Mucosa of descending colon (tissue), 3 donors: ENCODE data around the gene MND1. TPM values are rescaled to one million over a fixed set of nuclear protein-coding genes. Genes with fewer than 3 reads are reported as not detected.

Experiments used
- ATAC-seq: fragments of 200-7000 bp; cut with Tn5 transposase; one replicate; pipeline ENCODE4 v1.9.1; 2020; ENCODE audit warnings: mild to moderate bottlenecking, moderate library complexity
- DNase-seq, 3 donors: peaks; one replicate each; pipeline ENCODE4 v3.0.0-alpha.2; 2020
- H3K36me3 ChIP-seq: fragments of 200-600 bp; one replicate; pipeline ENCODE4 v1.8.0; 2021; ENCODE audit warnings: low read depth, mild to moderate bottlenecking
- H3K4me1 ChIP-seq: fragments of 200-600 bp; one replicate; pipeline ENCODE4 v1.8.0; 2021; ENCODE audit warnings: low read depth, mild to moderate bottlenecking
- H3K4me3 ChIP-seq: fragments of 200-600 bp; one replicate; pipeline ENCODE4 v1.8.0; 2021; ENCODE audit warnings: mild to moderate bottlenecking
- H3K9me3 ChIP-seq: fragments of 200-600 bp; one replicate; pipeline ENCODE4 v1.8.0; 2021; ENCODE audit warnings: mild to moderate bottlenecking
- intact Hi-C, 2 donors: fragments of 100-400 bp; cut with DNase I in 1 of 2; cut with micrococcal nuclease in 1 of 2; formaldehyde crosslinking; loops; one replicate each; pipeline versions ENCODE4 v1.11.0 to v1.11.1; 2022; cut with DNase I, micrococcal nuclease
- total RNA-seq, 3 donors: library from RNA; stranded (reverse); fragmentation: NEBNext Ultra II Directional in 2 of 3; extraction: Animal tissue kit (Norgen Biotek cat#: 25700) in 2 of 3; gene quantifications; one replicate each; pipeline versions ENCODE4 v1.2.1 to v1.2.4, GENCODE V29; 2021 to 2023
- TF ChIP-seq, protein P1 (sequence below): fragments of 200-600 bp; IDR thresholded peaks from one replicate; pipeline ENCODE4 v1.8.0; 2022; ENCODE audit warnings: antibody characterized with exemption, mild to moderate bottlenecking
- donor health status: DM: no; HTN: no; CAD: no; lungs with moderate emphysema.
- donor health status: DM: no; HTN: no; CAD: no.
- donor health status: DM: no; HTN: yes; CAD: no.

Gene MND1
- total RNA-seq, 3 donors from 2014 or later: 1.4 to 5.3 (median 1.6) TPM

DNA sequence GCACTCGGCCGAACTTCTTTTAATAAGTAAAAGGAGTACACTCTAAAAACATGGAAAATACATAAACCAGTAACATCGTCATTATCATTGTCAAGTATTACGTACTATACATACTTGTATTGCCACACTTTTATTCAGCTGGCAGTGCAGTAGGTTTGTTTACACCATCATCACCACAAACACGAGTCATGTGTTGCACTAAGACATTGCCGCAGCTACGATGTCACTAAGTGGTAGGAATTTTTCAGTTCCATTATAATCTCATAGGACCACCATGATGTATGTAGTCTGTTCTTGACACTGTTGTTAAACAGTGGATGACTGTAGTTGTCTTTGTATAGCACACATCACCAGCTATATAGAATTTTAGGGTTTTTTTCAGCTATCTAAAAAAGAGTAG, 73.6 kb downstream of the MND1 start:
- TF ChIP-seq, protein P1, sequence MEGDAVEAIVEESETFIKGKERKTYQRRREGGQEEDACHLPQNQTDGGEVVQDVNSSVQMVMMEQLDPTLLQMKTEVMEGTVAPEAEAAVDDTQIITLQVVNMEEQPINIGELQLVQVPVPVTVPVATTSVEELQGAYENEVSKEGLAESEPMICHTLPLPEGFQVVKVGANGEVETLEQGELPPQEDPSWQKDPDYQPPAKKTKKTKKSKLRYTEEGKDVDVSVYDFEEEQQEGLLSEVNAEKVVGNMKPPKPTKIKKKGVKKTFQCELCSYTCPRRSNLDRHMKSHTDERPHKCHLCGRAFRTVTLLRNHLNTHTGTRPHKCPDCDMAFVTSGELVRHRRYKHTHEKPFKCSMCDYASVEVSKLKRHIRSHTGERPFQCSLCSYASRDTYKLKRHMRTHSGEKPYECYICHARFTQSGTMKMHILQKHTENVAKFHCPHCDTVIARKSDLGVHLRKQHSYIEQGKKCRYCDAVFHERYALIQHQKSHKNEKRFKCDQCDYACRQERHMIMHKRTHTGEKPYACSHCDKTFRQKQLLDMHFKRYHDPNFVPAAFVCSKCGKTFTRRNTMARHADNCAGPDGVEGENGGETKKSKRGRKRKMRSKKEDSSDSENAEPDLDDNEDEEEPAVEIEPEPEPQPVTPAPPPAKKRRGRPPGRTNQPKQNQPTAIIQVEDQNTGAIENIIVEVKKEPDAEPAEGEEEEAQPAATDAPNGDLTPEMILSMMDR: no peak
- intact Hi-C loops: no loop called here
- ATAC-seq (no peak), DNase-seq (no peak)
- Histone ChIP-seq H3K4me3 (no peak overlapping the region), H3K4me1 (no peaks in the 10 kb centered on the region), H3K9me3 (no peaks in the 10 kb centered on the region), H3K36me3 (no peaks in the 10 kb centered on the region)

DNA sequence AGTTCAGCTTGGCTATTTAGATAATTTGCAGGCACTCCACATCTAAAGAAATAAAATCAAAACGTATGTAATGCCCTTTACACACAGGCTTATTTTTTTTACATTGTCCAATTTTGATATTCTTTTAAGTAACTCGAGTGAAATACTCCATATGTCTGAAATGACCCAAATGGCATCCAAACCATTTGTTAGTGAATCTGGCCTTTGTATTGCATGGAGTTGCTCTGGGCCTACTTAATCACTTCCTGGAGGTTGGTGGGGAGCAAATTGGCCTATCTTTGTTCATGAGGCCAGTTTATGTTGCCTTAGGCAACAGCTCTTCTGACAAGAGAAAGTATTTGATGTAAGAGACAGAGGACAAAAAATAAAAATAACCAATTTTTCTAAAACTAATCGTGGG, 74.1 kb downstream of the MND1 start:
- intact Hi-C loops: no loop called here
- no peak for ATAC-seq
- DNase-seq: no peak

DNA sequence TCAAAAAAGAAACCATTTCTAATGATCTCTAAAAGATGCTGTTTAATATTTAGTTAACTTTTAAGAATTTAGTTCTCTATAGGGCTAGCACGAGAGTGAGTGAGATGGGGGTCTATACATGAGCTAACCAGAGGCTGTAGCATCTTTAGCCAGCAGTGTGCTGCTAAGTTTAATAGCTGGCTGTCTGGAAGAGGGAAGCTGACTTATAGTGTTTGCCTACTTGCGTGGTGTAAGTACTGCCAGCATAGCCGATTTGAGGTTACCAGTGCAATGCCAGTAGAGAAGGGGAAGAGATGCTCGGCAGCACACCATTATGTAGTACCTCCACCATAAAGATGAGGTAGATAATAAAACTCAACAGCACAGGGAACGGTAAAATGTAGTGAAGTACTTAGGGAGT, 74.5 kb downstream of the MND1 start:
- ATAC-seq (no peak), DNase-seq (no peak)
- Histone ChIP-seq H3K4me3 (no peak overlapping the region), H3K36me3 (no peaks in the 10 kb centered on the region), H3K4me1 (no peaks in the 10 kb centered on the region), H3K9me3 (no peaks in the 10 kb centered on the region)
- TF ChIP-seq, protein P1: no peak
- intact Hi-C loops: no loop called here

More for the DNA sequence above, 74.1 kb downstream of the MND1 start:
- no peak overlapping the region for H3K4me3 ChIP-seq
- H3K36me3 ChIP-seq: no peaks in the 10 kb centered on the region
- TF ChIP-seq, protein P1: no peak
- no peaks in the 10 kb centered on the region for H3K4me1 ChIP-seq
- H3K9me3 ChIP-seq: no peaks in the 10 kb centered on the region

DNA sequence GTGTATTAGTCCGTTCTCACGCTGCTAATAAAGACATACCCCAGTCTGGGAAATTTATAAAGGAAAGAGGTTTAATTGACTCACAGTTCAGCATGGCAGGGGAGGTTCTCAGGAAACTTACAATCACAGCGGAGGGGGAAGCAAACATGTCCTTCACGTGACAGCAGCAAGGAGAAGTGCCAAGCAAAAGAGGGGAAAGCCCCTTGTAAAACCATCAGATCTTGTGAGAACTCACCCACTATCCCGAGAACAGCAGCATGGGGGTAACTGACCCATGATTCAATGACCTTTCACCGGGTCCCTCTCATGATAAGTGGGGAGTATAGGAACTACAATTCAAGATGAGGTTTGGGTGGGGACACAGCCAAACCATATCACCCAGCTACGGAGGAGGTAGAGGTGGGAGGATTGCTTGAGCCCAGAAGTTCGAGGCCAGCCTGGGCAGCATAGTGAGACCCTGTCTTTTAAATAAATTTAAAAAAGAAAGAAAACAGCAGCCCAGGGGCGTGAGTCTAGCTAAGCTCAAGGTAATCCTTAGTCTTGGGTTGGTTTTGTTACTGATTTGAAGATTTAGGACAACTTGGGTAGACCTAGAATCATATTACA, 75.3 kb downstream of the MND1 start:
- intact Hi-C loops: no loop called here
- ATAC-seq (no peak), DNase-seq (no peak)
- Histone ChIP-seq H3K9me3 (no peaks in the 10 kb centered on the region), H3K4me1 (no peaks in the 10 kb centered on the region), H3K4me3 (no peak overlapping the region), H3K36me3 (no peaks in the 10 kb centered on the region)
- TF ChIP-seq, protein P1: no peak

DNA sequence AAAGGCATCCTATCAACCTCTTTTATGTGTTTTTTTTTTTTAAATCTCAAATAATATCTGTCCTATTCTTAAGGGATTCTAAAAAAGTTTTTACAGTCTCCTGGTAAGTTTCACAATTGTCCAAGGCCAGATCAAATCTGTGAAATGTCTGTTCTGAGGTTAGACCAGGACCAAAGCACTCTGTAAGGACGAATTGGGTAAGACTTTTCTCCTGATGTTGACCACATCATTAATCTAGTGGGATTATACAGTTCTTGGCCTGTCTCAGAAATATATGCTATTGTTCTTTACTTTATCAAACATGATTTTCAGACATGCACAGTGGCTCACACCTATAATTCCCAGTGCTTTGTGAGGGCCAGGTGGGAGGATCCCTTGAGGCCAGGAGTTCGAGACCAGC, 75.9 kb downstream of the MND1 start:
- TF ChIP-seq, protein P1: no peak
- no peak for ATAC-seq
- Histone ChIP-seq H3K4me1 (no peaks in the 10 kb centered on the region), H3K9me3 (no peaks in the 10 kb centered on the region), H3K36me3 (no peaks in the 10 kb centered on the region), H3K4me3 (no peak overlapping the region)
- intact Hi-C loops: no loop called here
- DNase-seq: no peak

DNA sequence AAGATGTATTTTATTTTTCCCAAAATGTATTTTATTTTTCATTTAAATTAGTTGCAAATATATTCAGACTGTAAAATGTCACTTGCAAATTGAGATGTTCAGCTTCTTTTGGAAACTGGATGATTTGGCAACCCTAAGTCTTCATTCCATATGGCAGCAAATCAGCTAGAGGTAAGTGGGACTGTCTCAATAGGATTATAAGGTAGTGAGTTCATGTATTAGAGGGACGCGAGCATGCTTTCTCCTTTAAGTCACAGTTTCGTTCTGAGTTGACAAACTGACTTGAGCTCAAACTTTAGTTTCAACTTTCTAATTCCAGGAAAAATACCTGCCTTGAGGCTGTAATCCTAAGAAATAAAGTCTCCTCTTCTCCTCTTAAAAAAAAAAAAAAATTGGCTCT, 77.5 kb downstream of the MND1 start:
- TF ChIP-seq, protein P1: no peak
- no peak for ATAC-seq
- H3K4me3 ChIP-seq: no peak overlapping the region
- intact Hi-C loops: no loop called here
- H3K9me3 ChIP-seq: no peaks in the 10 kb centered on the region
- H3K36me3 ChIP-seq: no peaks in the 10 kb centered on the region
- DNase-seq: no peak
- no peaks in the 10 kb centered on the region for H3K4me1 ChIP-seq
